ENCODE data around the gene SLC26A5.
"Not testable (repeated sequence)": the region's sequence is repeated elsewhere in the genome, so short reads cannot be mapped to it uniquely, and the experiment has no call there.

The SLC26A5 gene

GRCh38 chr7:103405789-103406613, 40.0 kb downstream of the SLC26A5 start:
- DNase-seq, result not testable (repeated sequence)

GRCh38 chr7:103399687-103400086, 46.3 kb downstream of the SLC26A5 start:
- DNase-seq, result not testable (repeated sequence)

GRCh38 chr7:103398483-103399127, 47.4 kb downstream of the SLC26A5 start:
- DNase-seq, result no peak

- DNase-seq, result no peak
Measured at GRCh38 chr7:103396471-103396870, 49.5 kb downstream of the SLC26A5 start.

GRCh38 chr7:103395071-103395470, 50.9 kb downstream of the SLC26A5 start:
- no peak for DNase-seq

GRCh38 chr7:103394566-103394965, 51.4 kb downstream of the SLC26A5 start:
- no peak for DNase-seq

- DNase-seq, result no peak
Measured at GRCh38 chr7:103391976-103392375, 54.0 kb downstream of the SLC26A5 start.

- DNase-seq, result no peak
Measured at GRCh38 chr7:103391150-103391549, 54.9 kb downstream of the SLC26A5 start.

- no peak for DNase-seq
Measured at GRCh38 chr7:103389263-103389662, 56.7 kb downstream of the SLC26A5 start.

- no peak for DNase-seq
Measured at GRCh38 chr7:103388469-103389140, 57.4 kb downstream of the SLC26A5 start.

GRCh38 chr7:103387242-103387641, 58.8 kb downstream of the SLC26A5 start:
- DNase-seq, result peak; percentile 35 to 69 (median 50)

- no peak for DNase-seq
Measured at GRCh38 chr7:103382032-103382402, 64.0 kb downstream of the SLC26A5 start.

- DNase-seq, result no peak
Measured at GRCh38 chr7:103381280-103382031, 64.6 kb downstream of the SLC26A5 start.

GRCh38 chr7:103380395-103381191, 65.4 kb downstream of the SLC26A5 start:
- no peak for DNase-seq

- DNase-seq, result peak in 3 of 4 experiments; percentile 12 to 58 (median 52)
Measured at GRCh38 chr7:103379270-103379975, 66.6 kb downstream of the SLC26A5 start.

- no peak for DNase-seq
Measured at GRCh38 chr7:103373866-103374643, 72.0 kb downstream of the SLC26A5 start.

GRCh38 chr7:103369432-103369831, 76.6 kb downstream of the SLC26A5 start:
- DNase-seq, result no peak

GRCh38 chr7:103349805-103350204, 96.2 kb downstream of the SLC26A5 start:
- peak in 2 of 4 experiments; percentile 39 to 42 for DNase-seq

- no peak for DNase-seq
Measured at GRCh38 chr7:103348959-103349358, 97.0 kb downstream of the SLC26A5 start.

GRCh38 chr7:103348452-103348851, 97.6 kb downstream of the SLC26A5 start:
- DNase-seq, result peak in 2 of 4 experiments; percentile 4 to 13
